HCT116 (cell line): ENCODE results near the gene CALHM1. TPM values are rescaled to one million over a fixed set of nuclear protein-coding genes. Genes with fewer than 3 reads are reported as not detected.

Experiments used
- ATAC-seq: fragments of 200-7000 bp; cut with Tn5 transposase; 2 replicates; pipeline ENCODE4 v1.9.1; 2020; ENCODE audit warnings: mild to moderate bottlenecking, moderate library complexity
- BruUV-seq: library from RNA; stranded (reverse); fragments of 400-500 nt; replicated peaks from 2 replicates; lab custom pipeline; 2021; lab: Mats Ljungman, UMichigan
- CTCF ChIA-PET: fragments of 300-600 bp; sonication (Branson Sonifier 250); formaldehyde crosslinking; loops from one replicate; lab custom pipeline; 2021; ENCODE audit warnings: antibody characterized with exemption; lab: Charles Lee
- POLR2A ChIA-PET: fragments of 300-600, 350-600 bp; sonication (Branson Sonifier 250); formaldehyde crosslinking; loops from one replicate; lab custom pipeline; 2021; ENCODE audit warnings: antibody characterized with exemption; lab: Charles Lee
- RAD21 ChIA-PET, 2 experiments: fragments of 300-600 bp; sonication (Branson Sonifier 250); formaldehyde crosslinking; loops; one replicate each; lab custom pipeline; 2023; ENCODE audit warnings: low total read pairs in 2 of 2; ENCODE audit not compliant: uncharacterized antibody in 2 of 2, unreplicated experiment in 2 of 2, low non-redundant PET in 1 of 2; lab: Charles Lee
- DNase-seq: peaks from one replicate; pipeline ENCODE4 v3.0.0-alpha.2; 2010; ENCODE audit warnings: low read depth, low spot score
- H2AFZ ChIP-seq: fragments of 200-600 bp; shearing (Covaris generic), sonication (generic); 2 replicates; pipeline ENCODE4 v1.6.1; 2017; ENCODE audit warnings: low read depth, mixed run types, mixed read lengths, antibody characterized with exemption, low read length; ENCODE audit not compliant: poor library complexity, severe bottlenecking
- H3K27ac ChIP-seq: 2 replicates; pipeline ENCODE4 v1.5.1; 2012; ENCODE audit warnings: low read depth, low read length
- H3K27me3 ChIP-seq: fragments of 200-600 bp; sonication (generic); 2 replicates; pipeline ENCODE4 v1.6.1; 2016; ENCODE audit warnings: mixed run types, low read length, mixed read lengths; ENCODE audit not compliant: insufficient read depth
- H3K36me3 ChIP-seq, 2 experiments: fragments of 200-500 bp in 1 of 2; fragments of 200-600 bp in 1 of 2; sonication (Bioruptor generic) in 1 of 2; sonication (generic) in 1 of 2; 2 replicates each; pipeline versions ENCODE4 v1.5.1 to v1.6.1; 2014 to 2016; ENCODE audit warnings: low read length in 2 of 2, inconsistent platforms in 1 of 2, mixed read lengths in 1 of 2, mixed run types in 1 of 2; ENCODE audit not compliant: insufficient read depth in 2 of 2, control insufficient read depth in 1 of 2
- H3K4me1 ChIP-seq, 2 experiments: fragments of 200-600 bp in 1 of 2; sonication (generic) in 1 of 2; 2 replicates each; pipeline versions ENCODE4 v1.5.1 to v1.6.1; 2012 to 2017; ENCODE audit warnings: low read length in 2 of 2, inconsistent platforms in 1 of 2, mild to moderate bottlenecking in 1 of 2, mixed read lengths in 1 of 2, mixed run types in 1 of 2, moderate library complexity in 1 of 2; ENCODE audit not compliant: insufficient read depth in 2 of 2, control insufficient read depth in 1 of 2
- H3K4me2 ChIP-seq: fragments of 200-600 bp; sonication (generic); 2 replicates; pipeline ENCODE4 v1.6.1; 2017; ENCODE audit warnings: mixed run types, low read length, mixed read lengths
- H3K4me3 ChIP-seq, 2 experiments: fragments of 200-600 bp in 1 of 2; sonication (generic) in 1 of 2; replicated peaks in 1 of 2; 2 replicates each; pipeline ENCODE4 v1.5.1; 2011 to 2016; ENCODE audit warnings: low read length in 2 of 2, control low read depth in 1 of 2, low read depth in 1 of 2, mild to moderate bottlenecking in 1 of 2, mixed read lengths in 1 of 2, mixed run types in 1 of 2
- H3K79me2 ChIP-seq: fragments of 200-600 bp; sonication (generic); 2 replicates; pipeline ENCODE4 v1.6.1; 2017; ENCODE audit warnings: mild to moderate bottlenecking, mixed run types, low read length, moderate library complexity, mixed read lengths; ENCODE audit not compliant: insufficient read depth
- H3K9ac ChIP-seq: fragments of 200-600 bp; sonication (generic); 2 replicates; pipeline ENCODE4 v1.6.1; 2016; ENCODE audit warnings: low read length, mixed read lengths
- H3K9me2 ChIP-seq: fragments of 200-600 bp; sonication (generic), shearing (Covaris generic); 2 replicates; pipeline ENCODE4 v1.6.1; 2017; ENCODE audit warnings: mixed run types, mild to moderate bottlenecking, moderate library complexity; ENCODE audit not compliant: insufficient read depth
- H3K9me3 ChIP-seq, 2 experiments: fragments of 200-500 bp in 1 of 2; fragments of 200-600 bp in 1 of 2; sonication (Bioruptor generic) in 1 of 2; sonication (generic) in 1 of 2; 2 replicates each; pipeline ENCODE4 v1.6.1; 2014 to 2017; ENCODE audit warnings: low read length in 2 of 2, mixed read lengths in 2 of 2, inconsistent platforms in 1 of 2, low read depth in 1 of 2, mild to moderate bottlenecking in 1 of 2, mixed run types in 1 of 2, moderate library complexity in 1 of 2; ENCODE audit not compliant: control insufficient read depth in 1 of 2, insufficient read depth in 1 of 2
- H4K20me1 ChIP-seq: fragments of 200-600 bp; sonication (generic), shearing (Covaris generic); 2 replicates; pipeline ENCODE4 v1.6.1; 2017; ENCODE audit warnings: mixed run types, mild to moderate bottlenecking, moderate library complexity; ENCODE audit not compliant: insufficient read depth
- ATF3 ChIP-seq: IDR thresholded peaks from 2 replicates; pipeline ENCODE4 v1.6.1; 2012
- CBX3 ChIP-seq: IDR thresholded peaks from 2 replicates; pipeline ENCODE4 v1.6.1; 2012; ENCODE audit warnings: low read depth
- CEBPB ChIP-seq: IDR thresholded peaks from 2 replicates; pipeline ENCODE4 v1.6.1; 2012; ENCODE audit warnings: low read depth
- EGR1 ChIP-seq: IDR thresholded peaks from 2 replicates; pipeline ENCODE4 v1.6.1; 2012; ENCODE audit warnings: low read depth
- EZH2 ChIP-seq: fragments of 200-600 bp; sonication (generic); IDR thresholded peaks from 2 replicates; pipeline ENCODE4 v1.6.1; 2017; ENCODE audit warnings: antibody characterized with exemption, mixed run types
- EZH2phosphoT487 ChIP-seq: fragments of 200-600 bp; IDR thresholded peaks from 2 replicates; pipeline ENCODE4 v1.6.1; 2018; ENCODE audit warnings: antibody characterized with exemption, borderline replicate concordance
- FOSL1 ChIP-seq: IDR thresholded peaks from 2 replicates; pipeline ENCODE4 v1.6.1; 2012; ENCODE audit warnings: low read depth
- POLR2A ChIP-seq: IDR thresholded peaks from 2 replicates; pipeline ENCODE4 v1.7.0; 2011; ENCODE audit warnings: borderline replicate concordance; ENCODE audit not compliant: insufficient read depth, insufficient read length; ENCODE audit errors: extremely low read depth
- POLR2AphosphoS5 ChIP-seq: IDR thresholded peaks from 2 replicates; pipeline ENCODE4 v1.6.1; 2011; ENCODE audit warnings: mild to moderate bottlenecking, low read depth, low read length, moderate library complexity
- RAD21 ChIP-seq: IDR thresholded peaks from 2 replicates; pipeline ENCODE4 v1.6.1; 2012; ENCODE audit warnings: low read depth, mild to moderate bottlenecking
- SIN3A ChIP-seq: IDR thresholded peaks from 2 replicates; pipeline ENCODE4 v1.6.1; 2012; ENCODE audit warnings: low read depth
- SP1 ChIP-seq: IDR thresholded peaks from 2 replicates; pipeline ENCODE4 v1.6.1; 2012; ENCODE audit warnings: low read depth
- SRF ChIP-seq: IDR thresholded peaks from 2 replicates; pipeline ENCODE4 v1.6.1; 2012; ENCODE audit warnings: low read depth
- TCF7L2 ChIP-seq: IDR thresholded peaks from 2 replicates; pipeline ENCODE4 v1.7.0; 2011; ENCODE audit warnings: borderline replicate concordance, inconsistent platforms; ENCODE audit not compliant: insufficient read depth, insufficient read length; ENCODE audit errors: extremely low read depth
- YY1 ChIP-seq: IDR thresholded peaks from 2 replicates; pipeline ENCODE4 v1.6.1; 2011; ENCODE audit warnings: low read length, low read depth, moderate library complexity, mild to moderate bottlenecking; ENCODE audit not compliant: insufficient replicate concordance; ENCODE audit errors: extremely low read depth
- ZFX ChIP-seq: fragments of 450-650 bp; IDR thresholded peaks from 2 replicates; pipeline ENCODE4 v1.6.1; 2017
- ZNF274 ChIP-seq: fragments of 200-500 bp; sonication (Bioruptor generic); IDR thresholded peaks from 2 replicates; pipeline ENCODE4 v1.6.1; 2014; ENCODE audit warnings: mild to moderate bottlenecking, low read depth, low read length, inconsistent platforms
- intact Hi-C: fragments of 100-400 bp; cut with micrococcal nuclease; formaldehyde crosslinking; loops from 2 replicates; pipeline ENCODE4 v1.10.0; 2022
- total RNA-seq: library from RNA; stranded (reverse); gene quantifications from one replicate; pipeline ENCODE4 v1.2.1, GENCODE V29; 2021; ENCODE audit not compliant: unreplicated experiment
- TF ChIP-seq, protein P1 (sequence below), 3 experiments: fragments of 200-600 bp in 1 of 3; sonication (generic) in 1 of 3; IDR thresholded peaks in 2 of 3; conservative IDR thresholded peaks in 1 of 3; 2 replicates each; pipeline ENCODE4 v1.5.1; 2012 to 2017; ENCODE audit warnings: low read depth in 2 of 3, low read length in 2 of 3, antibody characterized with exemption in 1 of 3, borderline replicate concordance in 1 of 3, control low read depth in 1 of 3, mild to moderate bottlenecking in 1 of 3, mixed read lengths in 1 of 3, mixed run types in 1 of 3, moderate library complexity in 1 of 3; ENCODE audit not compliant: insufficient read depth in 1 of 3
- TF ChIP-seq, protein P2 (sequence below): IDR thresholded peaks from 2 replicates; pipeline ENCODE4 v1.6.1; 2012

Gene CALHM1
- total RNA-seq, 1 experiment from 2014 or later = not detected

DNA sequence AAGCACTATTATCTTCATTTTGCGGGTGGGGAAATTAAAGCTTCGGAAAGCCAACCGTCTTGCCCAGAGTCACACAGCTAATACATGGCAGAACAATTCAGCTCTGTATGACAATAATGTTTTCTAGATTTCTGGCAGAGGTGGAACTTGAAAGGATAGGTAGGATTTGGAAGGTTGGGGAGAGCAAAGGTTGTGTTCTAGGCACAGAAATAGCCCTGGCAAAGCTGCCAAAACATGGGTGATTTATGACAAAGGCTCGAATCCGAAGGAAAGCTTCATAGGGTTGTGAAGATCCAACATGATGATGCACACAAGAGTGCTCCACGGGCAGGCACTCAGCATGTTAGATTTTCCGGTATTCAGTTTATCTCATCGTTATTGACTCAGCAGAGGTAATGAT, 43.1 kb downstream of the CALHM1 start:
- ATAC-seq = no peak
- no peak for DNase-seq
- ChIA-PET POLR2A (no interaction called here), CTCF (interaction anchor here (1.6 to 2.3 kb wide), 4 partner anchors 8 to 177 kb away, joined by 5 to 9 read pairs (median 6); no protein-coding TSS in a partner anchor), RAD21 (no interaction called here)
- Histone ChIP-seq H3K9ac (no peak overlapping the region), H2AFZ (no peak overlapping the region), H3K27ac (no peak overlapping the region), H3K9me3 (no peaks in the 10 kb centered on the region), H3K79me2 (peaks cover 53% of the 10 kb centered on the region; the same call in 1 of the 2 replicates), H3K4me3 (no peak overlapping the region), H3K36me3 (peaks cover 74 to 89% of the 10 kb centered on the region in 2 experiments), H4K20me1 (peaks cover 9% of the 10 kb centered on the region; the same call in 1 of the 2 replicates), H3K27me3 (no peaks in the 10 kb centered on the region), H3K4me2 (no peak overlapping the region), H3K4me1 (no peaks in the 10 kb centered on the region), H3K9me2 (no peaks in the 10 kb centered on the region)
- no TSS peak for BruUV-seq
- intact Hi-C loops = no loop called here
- TF ChIP-seq EGR1 (no peak), EZH2 (no peak), SRF (no peak), POLR2AphosphoS5 (no peak), SP1 (no peak), POLR2A (no peak), YY1 (no peak), ATF3 (no peak), ZNF274 (no peak), CBX3 (no peak), SIN3A (no peak), RAD21 (no peak), TCF7L2 (no peak), FOSL1 (no peak), ZFX (no peak), CEBPB (no peak), EZH2phosphoT487 (no peak)
- TF ChIP-seq, protein P1, sequence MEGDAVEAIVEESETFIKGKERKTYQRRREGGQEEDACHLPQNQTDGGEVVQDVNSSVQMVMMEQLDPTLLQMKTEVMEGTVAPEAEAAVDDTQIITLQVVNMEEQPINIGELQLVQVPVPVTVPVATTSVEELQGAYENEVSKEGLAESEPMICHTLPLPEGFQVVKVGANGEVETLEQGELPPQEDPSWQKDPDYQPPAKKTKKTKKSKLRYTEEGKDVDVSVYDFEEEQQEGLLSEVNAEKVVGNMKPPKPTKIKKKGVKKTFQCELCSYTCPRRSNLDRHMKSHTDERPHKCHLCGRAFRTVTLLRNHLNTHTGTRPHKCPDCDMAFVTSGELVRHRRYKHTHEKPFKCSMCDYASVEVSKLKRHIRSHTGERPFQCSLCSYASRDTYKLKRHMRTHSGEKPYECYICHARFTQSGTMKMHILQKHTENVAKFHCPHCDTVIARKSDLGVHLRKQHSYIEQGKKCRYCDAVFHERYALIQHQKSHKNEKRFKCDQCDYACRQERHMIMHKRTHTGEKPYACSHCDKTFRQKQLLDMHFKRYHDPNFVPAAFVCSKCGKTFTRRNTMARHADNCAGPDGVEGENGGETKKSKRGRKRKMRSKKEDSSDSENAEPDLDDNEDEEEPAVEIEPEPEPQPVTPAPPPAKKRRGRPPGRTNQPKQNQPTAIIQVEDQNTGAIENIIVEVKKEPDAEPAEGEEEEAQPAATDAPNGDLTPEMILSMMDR (IDR thresholded peaks at IDR 0.05 in 2 of 3, conservative IDR thresholded peaks at IDR 0.05 in 1 of 3; ENCODE audit: borderline replicate concordance in 1 of 3, insufficient read depth in 1 of 3, low read depth in 2 of 3, low read length in 2 of 3) = no peak
- TF ChIP-seq, protein P2, sequence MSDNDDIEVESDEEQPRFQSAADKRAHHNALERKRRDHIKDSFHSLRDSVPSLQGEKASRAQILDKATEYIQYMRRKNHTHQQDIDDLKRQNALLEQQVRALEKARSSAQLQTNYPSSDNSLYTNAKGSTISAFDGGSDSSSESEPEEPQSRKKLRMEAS = no peak
